ENCODE data around the gene TBCCD1.
"Not testable (repeated sequence)": the region's sequence is repeated elsewhere in the genome, so short reads cannot be mapped to it uniquely, and the experiment has no call there.

The TBCCD1 gene

GRCh38 chr3:186551387-186551786 is 15.8 kb downstream of the TBCCD1 start:
- DNase-seq = no peak

GRCh38 chr3:186549497-186549896 is 17.6 kb downstream of the TBCCD1 start:
- no peak for DNase-seq

- DNase-seq = no peak
These were observed 22.9 kb downstream of the TBCCD1 start, which contains the start of gene CRYGS for GRCh38 chr3:186544281-186544680. CRYGS (minus strand) TSS chr3:186544380; CDS start chr3:186544326, 54 bp downstream.

- DNase-seq = no peak
These were observed 26.3 kb downstream of the TBCCD1 start for GRCh38 chr3:186540835-186541226.

- DNase-seq = peak; percentile 75
These were observed 26.8 kb downstream of the TBCCD1 start for GRCh38 chr3:186540221-186540834.

GRCh38 chr3:186538779-186539178 is 28.4 kb downstream of the TBCCD1 start:
- DNase-seq = no peak

GRCh38 chr3:186536883-186537844 is 30.0 kb downstream of the TBCCD1 start:
- DNase-seq = no peak

- DNase-seq = peak; percentile 67
These were observed 32.9 kb downstream of the TBCCD1 start for GRCh38 chr3:186534113-186534669.

GRCh38 chr3:186532598-186533072 is 34.5 kb downstream of the TBCCD1 start:
- DNase-seq = no peak

GRCh38 chr3:186531694-186532093 is 35.4 kb downstream of the TBCCD1 start:
- not testable (repeated sequence) for DNase-seq

- DNase-seq = no peak
These were observed 36.7 kb downstream of the TBCCD1 start for GRCh38 chr3:186530415-186530814.

- no peak for DNase-seq
These were observed 37.7 kb downstream of the TBCCD1 start for GRCh38 chr3:186529201-186529999.

- no peak for DNase-seq
These were observed 40.9 kb downstream of the TBCCD1 start for GRCh38 chr3:186526256-186526606.

- DNase-seq = no peak
These were observed 41.5 kb downstream of the TBCCD1 start for GRCh38 chr3:186525369-186526255.

GRCh38 chr3:186524616-186525015 is 42.5 kb downstream of the TBCCD1 start:
- DNase-seq = no peak

- no peak for DNase-seq
These were observed 43.7 kb downstream of the TBCCD1 start for GRCh38 chr3:186523434-186523833.

- DNase-seq = no peak
These were observed 44.1 kb downstream of the TBCCD1 start for GRCh38 chr3:186523022-186523421.

- no peak for DNase-seq
These were observed 45.9 kb downstream of the TBCCD1 start for GRCh38 chr3:186520957-186521842.

- no peak for DNase-seq
These were observed 46.7 kb downstream of the TBCCD1 start for GRCh38 chr3:186520431-186520830.

GRCh38 chr3:186519021-186519658 is 48.0 kb downstream of the TBCCD1 start:
- DNase-seq = peak; percentile 82
